Endothelial cell of umbilical vein (primary cell): ENCODE results near the gene RPS27L. TPM values are rescaled to one million over a fixed set of nuclear protein-coding genes. Genes with fewer than 3 reads are reported as not detected.

Experiments
- BruUV-seq: library from RNA; stranded (reverse); fragments of 400-500 nt; replicated peaks from 2 replicates; lab custom pipeline; 2021; lab: Mats Ljungman, UMichigan
- CTCF ChIA-PET: fragments of 300-600, 350-600 bp; sonication (Branson Sonifier 250); formaldehyde crosslinking; loops from one replicate; lab custom pipeline; 2021; ENCODE audit warnings: antibody characterized with exemption, inconsistent platforms; lab: Charles Lee
- POLR2A ChIA-PET: fragments of 300-600, 350-600 bp; sonication (Branson Sonifier 250); formaldehyde crosslinking; loops from one replicate; lab custom pipeline; 2021; ENCODE audit warnings: antibody characterized with exemption, inconsistent platforms; lab: Charles Lee
- DNase-seq: peaks from one replicate; pipeline ENCODE4 v3.0.0-alpha.2; 2011; ENCODE audit warnings: low read depth, low spot score
- FAIRE-seq: peaks from 2 replicates; lab custom pipeline; 2011; peaks lifted over from hg19 to GRCh38; lab: Jason Lieb, UNC
- H2AFZ ChIP-seq: 2 replicates; pipeline ENCODE4 v1.6.0; 2012; ENCODE audit warnings: low read depth, low read length, control low read depth, inconsistent platforms
- H3K27ac ChIP-seq: 2 replicates; pipeline ENCODE4 v1.5.1; 2011; ENCODE audit warnings: low read depth, mild to moderate bottlenecking, control low read depth, low read length, moderate library complexity; ENCODE audit not compliant: insufficient read depth
- H3K27me3 ChIP-seq, 2 experiments: 2 replicates each; pipeline versions ENCODE4 v1.6.0 to v1.6.1; 2011; ENCODE audit warnings: low read length in 2 of 2, mixed read lengths in 1 of 2; ENCODE audit not compliant: control insufficient read depth in 2 of 2, insufficient read depth in 2 of 2
- H3K36me3 ChIP-seq, 2 experiments: 2 replicates in 1 of 2; 3 replicates in 1 of 2; pipeline ENCODE4 v1.5.1; 2011; ENCODE audit warnings: low read length in 2 of 2, mild to moderate bottlenecking in 1 of 2, moderate library complexity in 1 of 2; ENCODE audit not compliant: control insufficient read depth in 2 of 2, insufficient read depth in 2 of 2; ENCODE audit errors: extremely low read depth in 1 of 2
- H3K4me1 ChIP-seq: 3 replicates; pipeline ENCODE4 v1.5.1; 2011; ENCODE audit warnings: mild to moderate bottlenecking, low read length; ENCODE audit not compliant: control insufficient read depth, insufficient read depth; ENCODE audit errors: extremely low read depth
- H3K4me2 ChIP-seq: 2 replicates; pipeline ENCODE4 v1.6.1; 2011; ENCODE audit warnings: low read length, control low read depth, mixed read lengths; ENCODE audit not compliant: insufficient read depth
- H3K4me3 ChIP-seq, 3 experiments: fragments of 200-600 bp in 1 of 3; sonication (generic), shearing (Covaris generic) in 1 of 3; replicated peaks in 1 of 3; 2 replicates each; pipeline ENCODE4 v1.5.1; 2011 to 2016; ENCODE audit warnings: control low read depth in 3 of 3, low read length in 3 of 3, mild to moderate bottlenecking in 2 of 3, inconsistent platforms in 1 of 3, low read depth in 1 of 3, moderate library complexity in 1 of 3; ENCODE audit not compliant: insufficient read depth in 1 of 3
- H3K79me2 ChIP-seq: 2 replicates; pipeline ENCODE4 v1.6.0; 2012; ENCODE audit warnings: low read length, inconsistent platforms; ENCODE audit not compliant: control insufficient read depth, insufficient read depth
- H3K9ac ChIP-seq: replicated peaks from 2 replicates; pipeline ENCODE3; 2011; ENCODE audit warnings: low read length, control low read depth; ENCODE audit not compliant: insufficient read depth; ENCODE audit errors: extremely low read depth
- H3K9me1 ChIP-seq: replicated peaks from 3 replicates; pipeline ENCODE4 v1.6.0; 2011; ENCODE audit warnings: mild to moderate bottlenecking, low read length; ENCODE audit not compliant: control insufficient read depth, insufficient read depth; ENCODE audit errors: extremely low read depth
- H3K9me3 ChIP-seq: replicated peaks from 2 replicates; pipeline ENCODE4 v1.5.1; 2012; ENCODE audit warnings: low read length, inconsistent platforms; ENCODE audit not compliant: control insufficient read depth, insufficient read depth
- H4K20me1 ChIP-seq: replicated peaks from 2 replicates; pipeline ENCODE3; 2011; ENCODE audit warnings: mild to moderate bottlenecking, low read length; ENCODE audit not compliant: control insufficient read depth, insufficient read depth; ENCODE audit errors: extremely low read depth
- CTCF ChIP-seq, 2 donors: IDR thresholded peaks; 1 replicate in 1 of 2; 2 replicates in 1 of 2; pipeline ENCODE4 v1.5.1; 2011; ENCODE audit warnings: low read length in 2 of 2, mild to moderate bottlenecking in 2 of 2, moderate library complexity in 2 of 2, control low read depth in 1 of 2, inconsistent platforms in 1 of 2, low read depth in 1 of 2; ENCODE audit not compliant: insufficient read depth in 1 of 2; ENCODE audit errors: extremely low read depth in 1 of 2
- EZH2 ChIP-seq: IDR thresholded peaks from 2 replicates; pipeline ENCODE4 v1.6.1; 2012; ENCODE audit warnings: borderline replicate concordance, low read depth, mild to moderate bottlenecking, moderate library complexity, low read length, inconsistent platforms; ENCODE audit not compliant: severe bottlenecking
- FOS ChIP-seq: IDR thresholded peaks from 2 replicates; pipeline ENCODE4 v1.6.1; 2011; ENCODE audit warnings: mild to moderate bottlenecking, low read length, moderate library complexity, borderline replicate concordance; ENCODE audit not compliant: insufficient read depth
- GATA2 ChIP-seq: IDR thresholded peaks from 2 replicates; pipeline ENCODE4 v1.7.0; 2011; ENCODE audit warnings: low read depth, mild to moderate bottlenecking, moderate library complexity, mixed read lengths, low read length; ENCODE audit not compliant: insufficient read length, insufficient read depth
- JUN ChIP-seq: IDR thresholded peaks from 2 replicates; pipeline ENCODE4 v1.6.1; 2011; ENCODE audit warnings: borderline replicate concordance, low read depth; ENCODE audit not compliant: insufficient read length, insufficient read depth
- MAX ChIP-seq: IDR thresholded peaks from 2 replicates; pipeline ENCODE4 v1.6.1; 2011; ENCODE audit not compliant: insufficient read depth, insufficient read length
- MYC ChIP-seq: IDR thresholded peaks from one replicate; pipeline ENCODE4 v1.6.1; 2011; ENCODE audit warnings: mild to moderate bottlenecking, low read depth, low read length
- POLR2A ChIP-seq: IDR thresholded peaks from 2 replicates; pipeline ENCODE4 v1.6.1; 2012; ENCODE audit warnings: low read depth, mild to moderate bottlenecking, control low read depth, low read length
- POLR2AphosphoS5 ChIP-seq: IDR thresholded peaks from 2 replicates; pipeline ENCODE4 v1.6.1; 2012; ENCODE audit warnings: low read depth, mild to moderate bottlenecking, control low read depth, low read length, moderate library complexity; ENCODE audit not compliant: insufficient read depth
- dilution Hi-C: fragments of 300-500 bp; cut with MboI; formaldehyde crosslinking; loops from one replicate; pipeline ENCODE4 v1.15.0; 2019; ENCODE audit warnings: low sequenced_read_pairs; ENCODE audit not compliant: extremely low pct_ligation_motif_present
- intact Hi-C: fragments of 100-400 bp; cut with micrococcal nuclease; formaldehyde crosslinking; loops from one replicate; pipeline ENCODE4 v1.10.0; 2022
- polyA plus RNA-seq, 4 experiments: library from polyadenylated mRNA; depleted of rRNA in 3 of 4; stranded (reverse) in 3 of 4; unstranded in 1 of 4; fragments of >200 nt; gene quantifications; 2 replicates each; pipeline versions ENCODE4 v1.2.1 to v1.2.3, GENCODE V29; 2011 to 2012; ENCODE audit warnings: missing spikeins in 1 of 4
- total RNA-seq: library from RNA; stranded (reverse); gene quantifications from 2 replicates; pipeline ENCODE4 v1.2.3, GENCODE V29; 2021

RPS27L gene
- total and polyA plus RNA-seq, 2 donors (not counting 3 experiments of a cell fraction or from before 2014, with no cell fraction given) = 163 to 345 TPM

- dilution Hi-C loops = no loop called here
- POLR2A ChIA-PET = no interaction called here
- intact Hi-C loops = no loop called here
These were observed 38.4 kb downstream of the RPS27L start for GRCh38 chr15:63118854-63119253.

DNA sequence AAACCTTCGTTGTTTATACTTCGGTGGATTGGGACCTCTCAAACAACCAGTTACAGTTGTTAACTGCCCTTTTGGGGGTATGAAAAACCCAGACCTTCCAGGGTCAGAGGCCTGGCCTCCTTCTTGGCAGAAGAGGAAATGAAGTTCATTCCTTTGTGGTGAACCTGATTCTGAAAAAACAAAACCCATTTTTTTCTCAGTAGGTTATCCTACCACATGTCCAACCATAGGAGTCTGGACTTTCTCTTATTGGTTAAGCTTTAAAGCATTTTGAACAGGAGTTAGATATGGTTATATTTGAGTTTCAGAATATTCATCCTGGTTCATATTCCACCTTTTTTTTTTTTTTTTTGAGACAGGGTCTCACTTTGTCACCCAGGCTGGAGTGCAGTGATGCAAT is 42.8 kb downstream of the RPS27L start:
- no peak for TF ChIP-seq CTCF (IDR thresholded peaks at IDR 0.05; ENCODE audit: extremely low read depth in 1 of 2, insufficient read depth in 1 of 2, low read depth in 1 of 2, low read length in 2 of 2)
- no peak for TF ChIP-seq MAX
- TF ChIP-seq FOS = no peak
- no peak for TF ChIP-seq POLR2A
- TF ChIP-seq MYC = no peak
- TF ChIP-seq GATA2 = no peak
- no peak for TF ChIP-seq POLR2AphosphoS5
- TF ChIP-seq EZH2 = no peak
- no peak for TF ChIP-seq JUN
- peaks cover 2% of the 10 kb centered on the region for H3K4me1 ChIP-seq
- H2AFZ ChIP-seq = no peak overlapping the region
- no peaks in the 10 kb centered on the region for H3K36me3 ChIP-seq
- no TSS peak for BruUV-seq
- no peaks in the 10 kb centered on the region for H3K9me1 ChIP-seq
- no peaks in the 10 kb centered on the region for H4K20me1 ChIP-seq
- CTCF ChIA-PET = interaction anchor here (0.7 to 1.9 kb wide), 3 partner anchors 20 to 161 kb away, joined by 3 to 5 read pairs (median 3); no protein-coding TSS in a partner anchor
- DNase-seq (peak; percentile 22), FAIRE-seq (peak; percentile 65)
- no peak overlapping the region for H3K27ac ChIP-seq
- H3K79me2 ChIP-seq = no peaks in the 10 kb centered on the region
- no peaks in the 10 kb centered on the region for H3K27me3 ChIP-seq
- no peak overlapping the region for H3K4me2 ChIP-seq
- POLR2A ChIA-PET = interaction anchor here (0.7 kb wide), 1 partner anchor 45 kb away, joined by 4 read pairs; no protein-coding TSS in a partner anchor
- no peak overlapping the region for H3K9ac ChIP-seq
- intact Hi-C loops = no loop called here
- dilution Hi-C loops = no loop called here
- H3K9me3 ChIP-seq = peaks cover under 1% of the 10 kb centered on the region
- no peak overlapping the region for H3K4me3 ChIP-seq

More at GRCh38 chr15:63118854-63119253, 38.4 kb downstream of the RPS27L start:
- Histone ChIP-seq H4K20me1 (no peaks in the 10 kb centered on the region), H3K27me3 (no peaks in the 10 kb centered on the region), H3K27ac (no peak overlapping the region), H3K9me1 (no peaks in the 10 kb centered on the region), H3K4me2 (no peak overlapping the region), H3K9me3 (peaks cover 4% of the 10 kb centered on the region), H3K79me2 (peaks cover 4% of the 10 kb centered on the region), H3K9ac (no peak overlapping the region), H3K4me3 (no peak overlapping the region), H3K36me3 (no peaks in the 10 kb centered on the region), H2AFZ (no peak overlapping the region), H3K4me1 (peaks cover 6% of the 10 kb centered on the region)
- FAIRE-seq = no peak
- CTCF ChIA-PET = no interaction called here
- TF ChIP-seq MYC (no peak), FOS (no peak), POLR2AphosphoS5 (no peak)
- BruUV-seq = no TSS peak
- DNase-seq = no peak
